CD8-positive, alpha-beta memory T cell (primary cell): ENCODE results near the gene UBE2N. TPM values are rescaled to one million over a fixed set of nuclear protein-coding genes. Genes with fewer than 3 reads are reported as not detected.

Experiments used
- CTCF ChIA-PET: fragments of 350-600 bp; sonication (Branson Sonifier 250); formaldehyde crosslinking; loops from one replicate; lab custom pipeline; 2021; ENCODE audit warnings: antibody characterized with exemption; lab: Charles Lee
- POLR2A ChIA-PET: fragments of 350-600 bp; sonication (Branson Sonifier 250); formaldehyde crosslinking; loops from one replicate; lab custom pipeline; 2021; ENCODE audit warnings: antibody characterized with exemption; lab: Charles Lee
- DNase-seq, 5 donors: peaks; one replicate each; pipeline versions ENCODE4 v3.0.0 to v3.0.0-alpha.2; 2020 to 2022; ENCODE audit warnings: mixed read lengths in 1 of 5
- H3K27ac ChIP-seq: one replicate; pipeline ENCODE4 v1.7.0; 2013; ENCODE audit warnings: low read depth, mild to moderate bottlenecking, low read length, moderate library complexity
- H3K27me3 ChIP-seq: 2 replicates; pipeline ENCODE4 v1.7.0; 2013; ENCODE audit warnings: low read length, mild to moderate bottlenecking; ENCODE audit not compliant: insufficient read depth, poor library complexity, severe bottlenecking
- H3K36me3 ChIP-seq: 2 replicates; pipeline ENCODE4 v1.7.0; 2013; ENCODE audit warnings: mild to moderate bottlenecking, low read length, moderate library complexity; ENCODE audit not compliant: insufficient read depth
- H3K4me1 ChIP-seq: 2 replicates; pipeline ENCODE4 v1.7.0; 2013; ENCODE audit warnings: mild to moderate bottlenecking, low read length, moderate library complexity; ENCODE audit not compliant: insufficient read depth
- H3K4me3 ChIP-seq: 2 replicates; pipeline ENCODE4 v1.7.0; 2013; ENCODE audit warnings: mild to moderate bottlenecking, low read length
- H3K9me3 ChIP-seq: 2 replicates; pipeline ENCODE4 v1.7.0; 2013; ENCODE audit warnings: mild to moderate bottlenecking, low read length
- H3K27ac Mint-ChIP-seq, 8 donors: one replicate each; pipeline ENCODE4 v1.8.0; 2020 to 2021; ENCODE audit warnings: mixed read lengths in 8 of 8, mild to moderate bottlenecking in 6 of 8, inconsistent platforms in 3 of 8, moderate library complexity in 3 of 8
- H3K27me3 Mint-ChIP-seq, 2 donors: one replicate each; pipeline ENCODE4 v1.8.0; 2020 to 2021; ENCODE audit warnings: mixed read lengths in 2 of 2, mild to moderate bottlenecking in 1 of 2, moderate library complexity in 1 of 2
- H3K36me3 Mint-ChIP-seq, 3 donors: one replicate each; pipeline ENCODE4 v1.8.0; 2020 to 2021; ENCODE audit warnings: mixed read lengths in 3 of 3, inconsistent platforms in 1 of 3, mild to moderate bottlenecking in 1 of 3
- H3K4me1 Mint-ChIP-seq, 3 donors: one replicate each; pipeline ENCODE4 v1.8.0; 2020 to 2021; ENCODE audit warnings: mixed read lengths in 3 of 3, inconsistent platforms in 1 of 3, mild to moderate bottlenecking in 1 of 3
- H3K4me3 Mint-ChIP-seq, 7 donors: one replicate each; pipeline ENCODE4 v1.8.0; 2020 to 2021; ENCODE audit warnings: mixed read lengths in 7 of 7, mild to moderate bottlenecking in 6 of 7, moderate library complexity in 4 of 7, inconsistent platforms in 2 of 7
- H3K9me3 Mint-ChIP-seq, 5 donors: one replicate each; pipeline ENCODE4 v1.8.0; 2020 to 2022; ENCODE audit warnings: mixed read lengths in 5 of 5, mild to moderate bottlenecking in 3 of 5, moderate library complexity in 2 of 5, inconsistent platforms in 1 of 5
- polyA plus RNA-seq: library from polyadenylated mRNA; unstranded; fragments of 300-500 nt; fragmentation: Illumina TruSeq; gene quantifications from one replicate; pipeline ENCODE4 v1.2.3, GENCODE V29; 2021
- total RNA-seq, 2 experiments: library from RNA; stranded (reverse); gene quantifications; one replicate each; pipeline ENCODE4 v1.2.3, GENCODE V29; 2021

Gene UBE2N
- total and polyA plus RNA-seq, 3 experiments from 2014 or later = 157 to 244 (median 236) TPM

- H3K36me3 ChIP-seq = peaks cover 10% of the 10 kb centered on the region
- POLR2A ChIA-PET = no interaction called here
- no peak overlapping the region for H3K4me3 Mint-ChIP-seq
- H3K27ac ChIP-seq = no peak overlapping the region
- CTCF ChIA-PET = interaction anchor here (0.8 kb wide), 1 partner anchor 12 kb away, joined by 3 read pairs; no protein-coding TSS in a partner anchor
- peaks cover 0 to 65% (median 15%) of the 10 kb centered on the region in 3 donors for H3K36me3 Mint-ChIP-seq
- no peak for DNase-seq
- H3K4me1 Mint-ChIP-seq = peaks cover 30 to 49% (median 46%) of the 10 kb centered on the region in 3 donors
- no peaks in the 10 kb centered on the region for H3K9me3 Mint-ChIP-seq
- H3K9me3 ChIP-seq = no peaks in the 10 kb centered on the region
- H3K27me3 ChIP-seq = no peaks in the 10 kb centered on the region
- peak overlapping the region in 6 of 8 donors; percentile 1 to 73 (median 41) for H3K27ac Mint-ChIP-seq
- no peaks in the 10 kb centered on the region for H3K27me3 Mint-ChIP-seq
- no peak overlapping the region for H3K4me3 ChIP-seq
- H3K4me1 ChIP-seq = peaks cover 26% of the 10 kb centered on the region
These were observed 32.9 kb downstream of the UBE2N start for GRCh38 chr12:93408813-93409212.

DNA sequence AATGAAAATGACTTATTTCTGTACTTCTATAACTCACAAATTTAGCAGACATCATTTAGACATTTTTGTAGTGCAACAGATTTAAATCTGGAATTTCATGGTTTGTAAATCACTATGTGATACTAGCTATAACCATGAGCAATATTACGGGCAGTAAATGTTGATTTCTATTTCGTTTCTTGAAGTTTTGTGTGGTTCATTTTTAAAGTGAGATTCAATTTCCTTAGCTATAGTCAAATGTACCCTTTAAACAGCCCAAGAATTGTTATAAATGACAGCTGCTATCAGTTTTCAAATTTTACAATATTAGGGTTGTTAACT, 33.8 kb downstream of the UBE2N start:
- no peak overlapping the region for H3K4me3 ChIP-seq
- H3K27me3 ChIP-seq = no peaks in the 10 kb centered on the region
- H3K4me3 Mint-ChIP-seq = no peak overlapping the region
- H3K36me3 ChIP-seq = peaks cover 10% of the 10 kb centered on the region
- H3K9me3 Mint-ChIP-seq = no peaks in the 10 kb centered on the region
- H3K4me1 Mint-ChIP-seq = peaks cover 23 to 40% (median 37%) of the 10 kb centered on the region in 3 donors
- ChIA-PET POLR2A (no interaction called here), CTCF (no interaction called here)
- peaks cover 0 to 65% (median 15%) of the 10 kb centered on the region in 3 donors for H3K36me3 Mint-ChIP-seq
- H3K9me3 ChIP-seq = no peaks in the 10 kb centered on the region
- DNase-seq = no peak
- H3K27me3 Mint-ChIP-seq = no peaks in the 10 kb centered on the region
- H3K27ac ChIP-seq = no peak overlapping the region
- H3K27ac Mint-ChIP-seq = peak overlapping the region in 3 of 8 donors; percentile 50 to 57 (median 55)
- peaks cover 17% of the 10 kb centered on the region for H3K4me1 ChIP-seq

DNA sequence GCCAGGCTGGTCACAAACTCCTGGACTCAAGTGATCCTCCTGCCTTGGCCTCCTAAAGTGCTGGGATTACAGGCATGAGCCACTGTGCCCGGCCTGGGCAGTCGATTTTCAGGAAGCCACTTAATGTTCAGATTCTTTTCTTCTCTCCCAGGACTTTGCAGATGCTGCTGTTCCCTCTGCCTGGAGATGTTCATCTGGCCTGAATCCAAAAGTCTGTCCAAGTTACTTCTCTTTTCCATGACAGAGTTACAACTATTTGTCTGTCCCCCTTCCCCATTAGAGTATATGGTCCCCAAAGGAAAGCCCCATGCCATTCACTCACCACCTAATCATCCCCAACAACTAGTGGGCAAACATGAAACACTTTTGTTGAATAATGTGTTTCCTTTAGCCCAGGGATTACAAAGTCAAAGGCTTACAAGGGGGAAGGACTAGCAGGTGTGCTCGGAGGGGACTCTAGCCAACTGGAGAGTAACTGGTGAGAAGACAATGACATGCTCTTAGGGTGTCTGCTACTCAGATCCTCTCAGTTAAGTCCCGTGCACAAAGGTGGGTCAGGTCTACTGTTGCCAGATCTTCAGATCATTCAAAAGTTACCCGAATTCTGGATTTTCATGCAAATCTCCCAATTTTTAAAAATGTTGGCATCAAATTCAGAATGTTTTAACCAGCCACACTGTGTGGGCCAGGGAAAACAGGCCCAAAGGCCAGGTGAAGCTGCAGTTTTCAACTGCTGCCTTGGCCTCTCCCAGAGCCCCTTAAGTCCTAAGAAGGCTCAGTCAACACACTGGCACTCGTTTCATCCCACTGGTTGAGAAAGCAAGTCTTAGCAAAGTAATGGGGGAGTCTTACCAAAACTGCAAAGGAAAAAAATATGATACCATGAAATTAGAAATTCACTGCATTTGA, 34.4 kb downstream of the UBE2N start:
- Mint-ChIP-seq H3K9me3 (no peaks in the 10 kb centered on the region), H3K4me1 (peaks cover 19 to 34% (median 32%) of the 10 kb centered on the region in 3 donors), H3K27ac (peak overlapping the region in 7 of 8 donors; percentile 13 to 61 (median 50)), H3K36me3 (peaks cover 0 to 67% (median 15%) of the 10 kb centered on the region in 3 donors), H3K4me3 (peak overlapping the region in 1 of 7 donors; percentile 48), H3K27me3 (no peaks in the 10 kb centered on the region)
- H3K36me3 ChIP-seq = peaks cover 10% of the 10 kb centered on the region
- H3K27me3 ChIP-seq = no peaks in the 10 kb centered on the region
- no peak overlapping the region for H3K4me3 ChIP-seq
- ChIA-PET CTCF (no interaction called here), POLR2A (no interaction called here)
- H3K4me1 ChIP-seq = peaks cover 12% of the 10 kb centered on the region
- DNase-seq = no peak
- H3K9me3 ChIP-seq = no peaks in the 10 kb centered on the region
- H3K27ac ChIP-seq = no peak overlapping the region

GRCh38 chr12:93404961-93405849, 36.5 kb downstream of the UBE2N start:
- Mint-ChIP-seq H3K4me3 (no peak overlapping the region), H3K4me1 (peaks cover 5 to 13% (median 12%) of the 10 kb centered on the region in 3 donors), H3K27ac (peak overlapping the region in 3 of 8 donors; percentile 13 to 42 (median 21)), H3K27me3 (no peaks in the 10 kb centered on the region), H3K9me3 (no peaks in the 10 kb centered on the region), H3K36me3 (peaks cover 0 to 57% (median 13%) of the 10 kb centered on the region in 3 donors)
- H3K27me3 ChIP-seq = no peaks in the 10 kb centered on the region
- DNase-seq = no peak
- peaks cover 5% of the 10 kb centered on the region for H3K36me3 ChIP-seq
- H3K4me1 ChIP-seq = no peaks in the 10 kb centered on the region
- CTCF ChIA-PET = interaction anchor here (0.6 to 1.4 kb wide), 6 partner anchors 14 to 697 kb away, joined by 3 to 4 read pairs (median 3); no protein-coding TSS in a partner anchor
- POLR2A ChIA-PET = no interaction called here
- H3K9me3 ChIP-seq = no peaks in the 10 kb centered on the region
- no peak overlapping the region for H3K27ac ChIP-seq
- no peak overlapping the region for H3K4me3 ChIP-seq

GRCh38 chr12:93403988-93404803, 37.6 kb downstream of the UBE2N start:
- ChIA-PET POLR2A (no interaction called here), CTCF (interaction anchor here (1.0 to 1.4 kb wide), 3 partner anchors 24 to 698 kb away, joined by 3 to 4 read pairs (median 3); no protein-coding TSS in a partner anchor)
- Histone ChIP-seq H3K4me1 (no peaks in the 10 kb centered on the region), H3K27me3 (no peaks in the 10 kb centered on the region), H3K4me3 (no peak overlapping the region), H3K9me3 (no peaks in the 10 kb centered on the region), H3K36me3 (no peaks in the 10 kb centered on the region), H3K27ac (no peak overlapping the region)
- H3K4me1 Mint-ChIP-seq = peaks cover 5 to 12% (median 11%) of the 10 kb centered on the region in 3 donors
- no peak overlapping the region for H3K4me3 Mint-ChIP-seq
- H3K9me3 Mint-ChIP-seq = no peaks in the 10 kb centered on the region
- DNase-seq = no peak
- peak overlapping the region in 2 of 8 donors; percentile 0 to 1 for H3K27ac Mint-ChIP-seq
- H3K27me3 Mint-ChIP-seq = no peaks in the 10 kb centered on the region
- peaks cover 0 to 48% (median 12%) of the 10 kb centered on the region in 3 donors for H3K36me3 Mint-ChIP-seq

- no peak overlapping the region for H3K27ac ChIP-seq
- Mint-ChIP-seq H3K4me1 (no peaks in the 10 kb centered on the region), H3K27ac (peak overlapping the region in 4 of 8 donors; percentile 29 to 53 (median 42)), H3K27me3 (no peaks in the 10 kb centered on the region), H3K4me3 (no peak overlapping the region), H3K9me3 (no peaks in the 10 kb centered on the region), H3K36me3 (peaks cover 0 to 43% (median 7%) of the 10 kb centered on the region in 3 donors)
- H3K4me3 ChIP-seq = no peak overlapping the region
- ChIA-PET CTCF (interaction anchor here (1.1 kb wide), 1 partner anchor 35 kb away, joined by 3 read pairs; no protein-coding TSS in a partner anchor), POLR2A (no interaction called here)
- DNase-seq = no peak
- peaks cover 2% of the 10 kb centered on the region for H3K36me3 ChIP-seq
- H3K9me3 ChIP-seq = no peaks in the 10 kb centered on the region
- H3K27me3 ChIP-seq = no peaks in the 10 kb centered on the region
- H3K4me1 ChIP-seq = no peaks in the 10 kb centered on the region
These were observed 39.1 kb downstream of the UBE2N start for GRCh38 chr12:93402333-93403311.
